GM12864 (cell line): ENCODE data around the gene OGFOD3.
"Not testable (repeated sequence)": the region's sequence is repeated elsewhere in the genome, so short reads cannot be mapped to it uniquely, and the experiment has no call there.

Experiments used
- DNase-seq: peaks from one replicate; pipeline ENCODE4 v3.0.0-alpha.2; 2011; ENCODE audit warnings: low read depth
- H3K4me3 ChIP-seq: 2 replicates; pipeline ENCODE4 v1.5.1; 2011; ENCODE audit warnings: mild to moderate bottlenecking, low read depth, low read length, control low read depth
- CTCF ChIP-seq: IDR thresholded peaks from 2 replicates; pipeline ENCODE4 v1.5.1; 2011; ENCODE audit warnings: low read depth, mild to moderate bottlenecking, moderate library complexity, low read length, control low read depth, inconsistent platforms; ENCODE audit errors: missing control alignments

The OGFOD3 gene

DNA sequence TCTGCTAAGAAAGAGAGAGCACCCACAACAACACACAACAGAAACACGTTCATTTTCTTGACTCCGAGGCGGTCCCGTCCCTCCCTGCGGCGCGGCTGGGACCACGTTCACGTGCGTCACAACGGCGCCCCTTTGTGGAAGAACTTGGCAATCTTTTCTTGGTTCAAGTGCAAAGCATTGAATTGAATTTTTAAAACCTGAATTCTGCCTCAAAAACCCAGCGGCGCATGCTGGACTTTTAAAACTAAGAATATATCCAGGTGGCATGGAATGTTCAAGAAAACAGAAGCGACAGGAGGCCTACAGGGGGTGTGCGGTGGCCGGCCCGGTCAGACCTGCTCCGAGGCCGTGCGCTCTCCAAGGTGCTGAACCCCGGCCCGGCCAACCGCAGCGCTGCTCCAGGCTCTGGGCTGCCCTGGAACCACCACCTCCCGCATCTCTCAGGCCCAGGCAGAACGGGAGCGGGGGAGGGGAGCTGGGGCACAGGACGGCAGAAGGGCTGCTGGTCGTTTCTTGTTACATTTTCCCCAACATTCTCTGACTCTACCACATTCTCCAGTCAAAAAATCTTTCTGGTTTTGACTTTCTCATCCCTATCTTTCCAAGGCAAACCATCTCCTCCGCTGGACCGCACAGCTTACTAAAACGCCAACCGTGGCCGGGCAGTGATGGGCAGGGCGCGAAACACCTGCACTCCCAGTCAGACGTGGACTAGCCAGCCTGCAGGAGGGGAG is 3.7 kb downstream of the OGFOD3 start:
- peak; percentile 37 for TF ChIP-seq CTCF
- no peak overlapping the region for H3K4me3 ChIP-seq
- DNase-seq, result no peak

DNA sequence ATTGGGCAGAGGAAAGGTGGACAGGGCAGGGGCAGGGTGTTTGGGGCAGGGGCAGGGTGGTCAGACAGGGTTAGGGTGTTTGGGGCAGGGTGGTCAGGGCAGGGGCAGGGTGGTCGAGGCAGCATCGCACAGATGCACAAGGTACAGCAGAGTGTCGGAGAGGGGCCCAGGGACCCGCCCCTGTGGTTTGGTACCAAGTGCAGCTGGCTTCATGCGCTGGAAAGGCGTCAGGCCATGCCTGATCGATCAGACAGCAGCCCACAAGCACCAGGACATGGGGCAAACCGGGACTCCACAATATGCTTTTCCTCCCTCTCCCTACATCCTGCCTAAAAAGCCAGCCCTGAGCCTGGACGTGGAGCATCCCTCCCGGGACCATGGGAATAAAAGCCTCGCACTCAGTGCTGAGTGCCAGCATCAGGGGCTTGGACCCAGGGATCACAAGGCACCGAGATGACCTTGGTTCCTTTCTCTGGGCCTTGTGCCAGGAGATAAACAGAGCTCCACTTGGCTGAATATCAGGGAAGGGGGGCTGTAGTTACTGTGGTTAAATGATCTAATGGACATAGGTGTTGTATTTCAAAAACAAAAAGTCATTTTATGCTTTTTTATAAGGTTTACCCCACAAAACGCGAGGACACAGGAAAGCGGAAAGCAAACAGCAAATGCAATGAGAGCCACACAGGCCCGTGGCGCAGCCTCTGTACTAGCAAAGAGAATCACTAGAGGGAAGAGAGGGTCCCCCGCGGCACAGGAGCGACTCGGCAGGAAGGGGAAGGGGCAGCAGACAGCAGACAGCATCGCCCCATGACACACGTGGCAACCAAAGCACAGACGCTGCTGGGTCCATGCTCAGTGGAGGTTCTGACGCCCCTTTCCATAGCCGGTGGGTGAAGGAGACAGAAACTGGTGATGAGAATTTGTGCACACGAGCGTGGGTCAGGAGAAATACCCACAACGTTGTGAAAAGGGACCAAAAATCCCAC is 5.6 kb downstream of the OGFOD3 start:
- DNase-seq, result no peak
- no peak for TF ChIP-seq CTCF
- H3K4me3 ChIP-seq, result no peak overlapping the region

DNA sequence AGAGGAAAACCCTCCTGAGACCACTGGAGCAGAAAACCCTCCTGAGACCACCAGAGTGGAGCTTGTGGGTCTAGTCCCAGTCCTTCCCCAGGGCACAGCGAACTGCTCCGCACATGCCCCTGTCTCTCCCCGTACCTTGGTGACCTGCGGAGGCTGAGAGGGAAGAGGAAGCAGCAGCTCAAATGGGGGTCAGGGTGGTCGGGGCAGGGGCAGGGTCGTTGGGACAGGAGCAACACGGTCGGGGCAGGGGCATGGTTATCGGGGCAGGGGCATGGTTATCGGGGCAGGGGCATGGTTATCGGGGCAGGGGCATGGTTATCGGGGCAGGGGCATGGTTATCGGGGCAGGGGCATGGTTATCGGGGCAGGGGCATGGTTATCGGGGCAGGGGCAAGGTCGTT is 6.3 kb downstream of the OGFOD3 start:
- H3K4me3 ChIP-seq, DNase-seq: not testable (repeated sequence)

- TF ChIP-seq CTCF, result no peak
- no peak for DNase-seq
- no peak overlapping the region for H3K4me3 ChIP-seq
These were observed 6.9 kb downstream of the OGFOD3 start for GRCh38 chr17:82411396-82412053.

DNA sequence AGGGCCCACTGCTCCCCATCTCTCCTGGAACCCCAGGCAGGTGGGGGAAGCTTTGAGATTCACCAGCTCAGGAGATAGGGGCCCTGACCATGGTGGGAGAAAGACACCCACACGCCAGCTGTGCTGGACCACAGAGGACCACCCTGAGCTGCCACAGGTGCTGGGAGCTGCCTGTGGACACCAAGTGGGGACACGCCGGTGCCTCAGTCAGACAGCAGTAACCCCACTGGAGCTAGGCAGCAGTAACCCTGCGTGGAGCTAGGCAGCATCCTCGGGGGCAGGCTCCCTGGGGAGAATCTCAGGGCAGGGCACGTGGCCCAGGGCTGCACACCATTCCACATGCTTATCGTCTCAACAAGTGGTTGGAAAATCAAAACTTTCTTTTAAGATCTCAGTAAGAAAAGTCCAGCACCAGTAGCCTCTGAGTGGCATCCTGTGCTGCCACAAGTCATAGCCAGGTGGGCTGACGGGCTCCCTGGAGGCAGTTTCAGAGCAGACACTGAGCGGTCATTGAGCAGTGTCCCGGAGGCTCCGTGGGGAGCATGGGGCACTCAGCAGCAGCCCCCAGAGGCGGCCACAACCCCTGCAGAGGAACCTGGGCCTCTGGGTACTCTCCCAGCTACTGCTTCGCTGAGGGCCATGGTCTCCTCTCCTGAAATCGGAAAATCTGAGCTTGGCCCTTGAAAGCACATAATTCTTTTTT is 8.2 kb downstream of the OGFOD3 start:
- TF ChIP-seq CTCF, result no peak
- no peak for DNase-seq
- H3K4me3 ChIP-seq, result no peak overlapping the region

- no peak for DNase-seq
- H3K4me3 ChIP-seq, result no peak overlapping the region
- no peak for TF ChIP-seq CTCF
These were observed 9.5 kb downstream of the OGFOD3 start for GRCh38 chr17:82408938-82409318.
